NCI-H1694 (cell line): ENCODE data around the gene GIGYF2.
"Not testable (repeated sequence)": the region's sequence is repeated elsewhere in the genome, so short reads cannot be mapped to it uniquely, and the experiment has no call there.

Experiments used
- DNase-seq: peaks from one replicate; lab custom pipeline; 2025; lab: John Stamatoyannopoulos, UW

GIGYF2 gene

GRCh38 chr2:232809349-232810124 is 112.4 kb downstream of the GIGYF2 start:
- DNase-seq, result no peak

GRCh38 chr2:232810444-232810843 is 113.3 kb downstream of the GIGYF2 start:
- no peak for DNase-seq

GRCh38 chr2:232815569-232815968 is 118.4 kb downstream of the GIGYF2 start:
- no peak for DNase-seq

- DNase-seq, result no peak
Observed at GRCh38 chr2:232816657-232817056, 119.5 kb downstream of the GIGYF2 start.

- no peak for DNase-seq
Observed at GRCh38 chr2:232817756-232818155, 120.6 kb downstream of the GIGYF2 start.

GRCh38 chr2:232829988-232830387 is 132.9 kb downstream of the GIGYF2 start:
- DNase-seq, result no peak

GRCh38 chr2:232831496-232831895 is 134.4 kb downstream of the GIGYF2 start:
- no peak for DNase-seq

- no peak for DNase-seq
Observed at GRCh38 chr2:232833830-232834229, 136.7 kb downstream of the GIGYF2 start.

- peak; percentile 82 for DNase-seq
Observed at GRCh38 chr2:232835687-232836208, 138.6 kb downstream of the GIGYF2 start.

- no peak for DNase-seq
Observed at GRCh38 chr2:232836934-232837333, 139.8 kb downstream of the GIGYF2 start.

- no peak for DNase-seq
Observed at GRCh38 chr2:232838406-232838874, 141.3 kb downstream of the GIGYF2 start.

GRCh38 chr2:232839411-232840079 is 142.4 kb downstream of the GIGYF2 start:
- no peak for DNase-seq

- DNase-seq, result no peak
Observed at GRCh38 chr2:232842689-232843088, 145.6 kb downstream of the GIGYF2 start.

GRCh38 chr2:232843834-232844233 is 146.7 kb downstream of the GIGYF2 start:
- DNase-seq, result no peak

- no peak for DNase-seq
Observed at GRCh38 chr2:232846055-232846454, 148.9 kb downstream of the GIGYF2 start.

GRCh38 chr2:232850039-232850438 is 152.9 kb downstream of the GIGYF2 start:
- no peak for DNase-seq

- DNase-seq, result not testable (repeated sequence)
Observed at GRCh38 chr2:232852081-232852480, 154.9 kb downstream of the GIGYF2 start.

GRCh38 chr2:232852676-232853075 is 155.5 kb downstream of the GIGYF2 start:
- DNase-seq, result no peak

- DNase-seq, result no peak
Observed at GRCh38 chr2:232854082-232854481, 157.0 kb downstream of the GIGYF2 start.

- no peak for DNase-seq
Observed at GRCh38 chr2:232857158-232857563, 160.0 kb downstream of the GIGYF2 start.

GRCh38 chr2:232859385-232859916 is 162.3 kb downstream of the GIGYF2 start:
- DNase-seq, result no peak

- DNase-seq, result no peak
Observed at GRCh38 chr2:232860593-232861241, 163.6 kb downstream of the GIGYF2 start.
